SW480 (cell line): ENCODE results near the gene BMPER.

Source experiments
- DNase-seq: peaks from one replicate; pipeline ENCODE4 v3.0.0-alpha.2; 2016; ENCODE audit warnings: low spot score

BMPER gene

GRCh38 chr7:33888166-33888565 is 17.2 kb upstream of the BMPER start:
- no peak for DNase-seq

DNA sequence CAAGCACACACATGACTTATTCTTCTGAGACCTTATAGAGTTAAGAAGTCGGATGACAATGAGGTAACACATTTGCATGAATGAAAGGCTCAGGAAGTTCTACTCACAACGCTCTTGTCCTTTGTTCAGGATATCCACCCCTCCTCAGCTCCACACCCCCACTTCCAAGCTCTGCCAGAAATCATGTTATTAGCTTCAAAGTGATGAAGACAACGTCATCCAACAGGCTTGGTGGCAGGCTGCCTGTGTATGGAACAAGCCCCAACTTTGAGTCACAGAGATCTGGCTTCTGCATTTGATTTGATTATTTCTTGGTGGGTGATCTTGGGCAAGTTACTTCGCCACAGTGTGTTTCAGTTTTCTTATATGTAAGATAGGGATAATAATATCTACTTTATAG is 12.4 kb upstream of the BMPER start:
- DNase-seq = no peak

GRCh38 chr7:33893377-33893776 is 12.0 kb upstream of the BMPER start:
- DNase-seq = peak; percentile 87

DNA sequence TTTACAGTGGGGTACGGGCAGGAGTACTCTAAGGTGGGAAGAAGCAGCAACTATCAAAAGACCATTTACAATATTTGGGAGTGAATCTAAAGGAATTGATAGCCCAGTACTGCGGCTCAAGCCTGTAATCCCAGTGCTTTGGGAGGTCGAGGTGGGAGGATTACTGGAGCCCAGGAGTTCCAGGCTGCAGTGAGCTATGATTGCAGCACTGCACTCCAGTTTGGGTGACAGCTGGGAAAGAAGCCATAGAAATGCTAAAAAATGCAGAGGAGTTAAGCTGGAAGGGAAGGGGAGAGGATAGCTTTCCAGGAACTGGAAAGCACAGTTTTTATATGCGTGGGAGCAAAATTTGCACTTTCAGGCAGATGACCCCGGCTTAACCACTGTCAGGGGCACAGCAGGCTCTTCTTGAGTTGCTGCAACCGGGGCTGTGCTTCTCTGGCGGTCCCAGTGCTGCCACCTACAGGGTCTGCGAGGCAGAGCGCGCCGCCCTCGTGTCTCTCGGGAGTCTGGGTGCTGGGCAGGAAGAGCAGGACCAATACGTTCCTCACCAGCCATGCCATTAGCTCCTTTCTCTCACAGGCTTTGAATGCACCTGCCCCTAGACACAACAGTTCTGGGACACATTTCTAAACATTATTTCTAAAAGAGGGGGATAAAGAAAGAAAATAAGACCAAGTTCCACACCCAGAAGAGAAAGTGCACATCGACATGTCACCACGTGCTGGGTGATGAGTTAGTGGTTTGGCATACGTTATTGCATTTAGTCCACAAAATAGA is 10.1 kb upstream of the BMPER start:
- peak; percentile 77 for DNase-seq

DNA sequence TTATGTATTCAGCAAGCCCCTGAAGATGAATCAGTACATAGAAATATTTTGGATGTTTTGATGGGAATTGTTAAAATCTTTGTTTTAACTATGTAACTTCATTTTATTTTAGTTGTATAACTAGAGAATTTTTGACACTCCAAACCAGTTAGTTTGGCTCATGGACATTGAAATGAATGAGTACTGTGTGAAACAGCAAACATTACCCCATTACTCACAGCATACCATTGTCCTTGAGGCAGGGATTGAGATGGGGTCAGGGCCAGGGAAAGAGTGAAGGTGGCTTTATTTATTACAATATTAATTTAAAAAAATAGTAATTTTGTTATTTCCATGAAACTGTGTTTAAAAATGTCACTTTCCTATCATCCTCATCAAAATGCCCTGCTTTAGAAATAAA is 4.8 kb upstream of the BMPER start:
- no peak for DNase-seq

DNA sequence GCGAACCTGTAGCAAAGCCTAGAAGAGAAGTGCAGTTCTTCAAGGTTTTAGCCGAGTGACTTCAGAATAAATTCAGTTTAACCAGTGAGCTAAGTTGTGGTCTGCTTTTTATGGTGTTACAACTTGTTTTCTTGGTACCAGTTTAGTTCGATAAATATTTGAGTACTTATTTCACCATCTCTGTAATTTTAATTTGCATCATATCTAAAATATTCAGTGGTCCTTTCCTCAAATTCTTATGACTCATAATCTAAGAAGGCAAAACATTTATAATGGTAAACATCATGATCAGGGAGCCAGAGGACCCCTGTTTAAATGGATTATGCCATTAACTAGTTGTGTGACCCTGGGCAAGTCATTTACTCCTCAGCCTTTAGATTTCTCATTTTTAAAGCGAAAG is 4.1 kb upstream of the BMPER start:
- no peak for DNase-seq

GRCh38 chr7:33901847-33902246 is 3.5 kb upstream of the BMPER start:
- no peak for DNase-seq

GRCh38 chr7:33902746-33903145 is 2.6 kb upstream of the BMPER start:
- no peak for DNase-seq

GRCh38 chr7:33903791-33904680 is 1.3 kb upstream of the BMPER start:
- DNase-seq = peak; percentile 60

- DNase-seq = peak; percentile 64
These were observed 504 bp upstream of the BMPER start for GRCh38 chr7:33904681-33905388.

DNA sequence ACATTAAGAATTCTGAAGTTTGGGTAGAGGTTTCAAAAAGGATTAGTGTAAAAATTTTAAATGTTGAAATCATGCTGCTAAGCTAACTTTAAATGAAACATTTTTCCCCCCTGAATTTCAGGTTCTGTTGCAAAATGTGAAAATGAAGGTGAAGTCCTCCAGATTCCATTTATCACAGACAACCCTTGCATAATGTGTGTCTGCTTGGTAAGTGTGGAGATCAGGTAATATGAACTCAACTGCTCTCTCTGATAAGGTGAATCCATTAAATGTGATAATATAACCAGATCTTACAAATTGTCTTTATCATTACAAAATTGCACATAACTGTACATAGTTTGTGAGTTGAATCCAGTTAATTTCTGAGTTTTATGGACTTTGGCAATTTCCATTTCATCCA is 1.4 kb downstream of the BMPER start:
- DNase-seq = no peak

DNA sequence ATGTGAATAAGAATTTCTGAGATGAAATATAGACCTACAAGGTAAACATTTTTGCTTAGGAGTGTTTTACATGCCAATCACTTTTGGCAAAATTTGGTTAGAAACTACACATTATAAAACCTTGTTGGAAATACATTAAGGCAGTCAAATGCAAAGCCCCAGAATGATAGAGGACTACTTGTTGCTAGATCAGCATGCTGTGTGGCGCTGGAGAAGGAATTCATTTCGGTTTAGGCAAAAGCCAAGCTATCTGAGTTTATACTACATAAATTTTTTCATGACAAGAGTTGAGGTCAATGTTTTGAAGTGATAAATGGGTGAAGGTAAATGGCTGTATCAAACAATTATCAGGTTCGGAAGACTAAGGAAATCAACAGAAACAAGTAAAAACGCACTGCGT is 2.3 kb downstream of the BMPER start:
- DNase-seq = no peak

DNA sequence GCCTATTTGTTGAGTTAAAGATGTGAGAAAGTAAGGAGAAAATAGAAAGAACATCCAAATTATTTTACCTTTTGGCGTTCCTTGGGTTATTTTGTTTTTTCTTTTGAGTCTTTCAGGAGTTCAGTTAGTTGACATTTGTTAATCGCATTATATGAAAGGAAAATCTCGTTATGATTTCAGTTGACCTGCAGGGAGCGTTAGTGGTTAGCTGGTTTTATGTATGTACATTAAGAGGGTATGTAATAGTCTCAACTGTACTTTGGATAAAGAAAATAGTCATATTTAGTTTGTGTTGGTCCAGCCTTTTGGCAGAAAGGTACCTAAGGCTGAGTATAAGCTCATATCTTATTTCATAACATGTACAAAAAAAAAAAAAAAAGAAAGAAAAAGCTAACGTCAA is 4.0 kb downstream of the BMPER start:
- no peak for DNase-seq

DNA sequence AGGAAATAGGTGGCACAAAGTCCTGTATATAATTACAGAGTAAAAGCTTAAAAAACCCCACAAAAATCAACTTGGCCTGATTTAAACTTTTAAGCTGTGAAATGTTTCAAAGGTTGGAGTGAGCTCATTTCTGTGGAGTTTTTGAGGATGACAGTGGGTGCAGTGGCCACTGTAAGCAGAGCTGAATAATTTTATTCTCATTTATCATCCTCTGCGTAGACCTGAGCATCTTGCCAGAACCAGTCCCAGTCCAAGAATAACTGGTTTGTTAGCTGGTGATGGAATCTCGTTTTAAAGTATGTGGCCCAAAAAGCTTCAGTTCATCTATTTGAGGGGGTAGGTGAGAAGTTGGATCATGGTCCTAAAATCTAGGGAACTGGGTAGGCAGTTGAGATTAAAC is 4.4 kb downstream of the BMPER start:
- no peak for DNase-seq

GRCh38 chr7:33910756-33911155 is 5.4 kb downstream of the BMPER start:
- no peak for DNase-seq

DNA sequence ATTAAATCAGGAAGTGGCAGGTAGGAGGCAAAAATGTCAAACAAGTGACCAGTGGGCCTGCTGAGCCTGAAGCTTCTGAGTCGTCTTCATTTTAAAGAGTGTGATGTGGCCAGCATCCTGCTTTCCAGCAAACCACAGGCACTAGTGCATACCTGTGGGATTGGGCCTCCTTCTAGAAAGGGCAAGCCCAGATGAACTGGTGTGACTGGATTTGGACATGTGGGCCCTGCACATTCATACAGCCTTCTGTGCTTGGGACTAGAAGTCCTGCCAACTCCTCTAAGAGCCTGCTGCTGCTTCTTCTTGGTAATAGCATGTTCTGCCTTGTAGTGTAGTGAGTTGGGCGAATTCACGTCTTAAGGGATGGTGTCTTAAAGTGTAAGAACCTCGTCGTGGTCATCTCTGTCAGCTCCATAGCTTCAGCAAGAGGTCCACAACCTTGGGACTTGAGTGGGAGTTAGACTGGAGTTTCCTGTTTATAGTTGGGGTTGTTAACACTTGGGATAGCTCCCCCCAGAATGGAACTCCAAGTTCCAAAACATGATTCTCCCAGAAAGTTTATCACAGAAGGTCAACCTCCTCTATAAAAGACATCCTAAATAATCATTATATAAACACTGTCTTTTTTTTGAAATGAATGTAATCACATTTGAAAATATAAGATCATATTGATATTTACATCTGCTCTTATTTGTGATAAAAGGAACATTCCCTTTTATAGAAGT is 11.2 kb downstream of the BMPER start:
- DNase-seq = no peak

GRCh38 chr7:33917661-33918060 is 12.3 kb downstream of the BMPER start:
- no peak for DNase-seq

DNA sequence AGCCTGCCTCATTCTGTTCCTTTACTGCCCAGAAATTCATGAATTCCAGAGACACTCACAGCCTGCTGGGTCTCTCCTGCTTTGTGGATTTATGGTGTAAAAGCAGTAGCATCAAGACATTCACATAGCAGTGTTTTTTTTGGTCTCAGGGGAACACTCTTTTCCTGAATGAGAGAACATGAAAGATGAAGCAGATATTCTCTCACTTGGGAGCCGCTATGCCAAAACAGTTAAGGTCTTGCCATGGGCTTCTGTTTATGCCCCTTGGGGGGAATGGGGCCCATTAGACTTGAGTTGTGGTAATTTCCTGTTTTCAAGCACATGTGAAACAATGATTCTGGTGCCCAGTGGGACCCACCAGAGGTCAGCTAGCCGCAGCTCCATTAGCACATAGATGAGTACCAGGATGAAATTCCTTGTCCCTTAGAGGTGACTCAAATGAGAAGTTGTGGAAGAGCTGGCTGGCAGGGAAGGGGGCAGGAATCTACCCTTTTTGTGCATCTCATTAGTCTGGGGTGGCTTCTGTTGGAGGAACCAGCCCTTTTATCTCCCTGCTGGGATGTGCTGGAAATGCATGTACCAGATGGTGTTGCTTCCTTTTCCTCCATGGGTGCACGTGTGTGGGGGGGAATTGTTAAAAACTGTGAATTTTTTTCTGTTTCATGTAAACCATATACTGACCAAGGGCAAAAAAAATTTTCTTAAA is 13.3 kb downstream of the BMPER start:
- no peak for DNase-seq

- DNase-seq = no peak
These were observed 14.1 kb downstream of the BMPER start for GRCh38 chr7:33919449-33919848.

GRCh38 chr7:33921216-33921938 is 16.0 kb downstream of the BMPER start:
- DNase-seq = no peak

- DNase-seq = no peak
These were observed 17.5 kb downstream of the BMPER start for GRCh38 chr7:33922820-33923219.
